GM10248 (cell line): ENCODE data around the gene LMO7.

Experiments
- CTCF ChIA-PET: fragments of 300-600 bp; sonication (Branson Sonifier 250); formaldehyde crosslinking; extraction: SDS; loops from one replicate; lab custom pipeline; 2021; ENCODE audit warnings: antibody characterized with exemption; lab: Yijun Ruan, JAX
- POLR2A ChIA-PET: fragments of 350-650 bp; sonication (Branson Sonifier 250); formaldehyde crosslinking; extraction: SDS; loops from one replicate; lab custom pipeline; 2020; ENCODE audit warnings: antibody characterized with exemption; lab: Yijun Ruan, JAX
- DNase-seq: peaks from one replicate; pipeline ENCODE4 v3.0.0; 2012; ENCODE audit errors: extremely low spot score
- TF ChIP-seq, protein P1 (sequence below): IDR thresholded peaks from 2 replicates; pipeline ENCODE4 v1.5.1; 2012; ENCODE audit warnings: mild to moderate bottlenecking, low read depth; ENCODE audit errors: extremely low read depth, missing control alignments, control extremely low read depth

Gene LMO7

DNA sequence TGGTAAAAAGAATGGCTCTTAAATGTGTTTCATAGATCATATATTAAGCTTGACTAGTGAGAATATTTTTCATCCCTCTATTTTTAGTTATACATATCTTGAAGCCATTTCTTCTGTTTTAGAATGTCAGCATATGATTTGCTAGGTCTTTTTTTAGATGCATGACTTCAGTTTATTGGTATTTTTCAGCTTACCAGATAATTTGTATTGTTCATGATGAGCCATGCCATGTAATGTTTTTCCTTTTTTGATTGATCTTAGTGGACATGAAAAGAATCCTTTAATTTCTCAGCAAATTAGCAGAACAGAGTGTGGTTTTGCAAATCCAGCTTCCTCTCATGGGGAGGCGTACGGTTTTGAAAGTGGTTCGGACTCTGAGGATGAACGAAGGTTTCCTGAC is 168.5 kb downstream of the LMO7 start:
- no peak for DNase-seq
- CTCF ChIA-PET = interaction anchor here (1.2 kb wide), 1 partner anchor 47 kb away, joined by 3 read pairs; no protein-coding TSS in a partner anchor
- POLR2A ChIA-PET = no interaction called here
- TF ChIP-seq, protein P1, sequence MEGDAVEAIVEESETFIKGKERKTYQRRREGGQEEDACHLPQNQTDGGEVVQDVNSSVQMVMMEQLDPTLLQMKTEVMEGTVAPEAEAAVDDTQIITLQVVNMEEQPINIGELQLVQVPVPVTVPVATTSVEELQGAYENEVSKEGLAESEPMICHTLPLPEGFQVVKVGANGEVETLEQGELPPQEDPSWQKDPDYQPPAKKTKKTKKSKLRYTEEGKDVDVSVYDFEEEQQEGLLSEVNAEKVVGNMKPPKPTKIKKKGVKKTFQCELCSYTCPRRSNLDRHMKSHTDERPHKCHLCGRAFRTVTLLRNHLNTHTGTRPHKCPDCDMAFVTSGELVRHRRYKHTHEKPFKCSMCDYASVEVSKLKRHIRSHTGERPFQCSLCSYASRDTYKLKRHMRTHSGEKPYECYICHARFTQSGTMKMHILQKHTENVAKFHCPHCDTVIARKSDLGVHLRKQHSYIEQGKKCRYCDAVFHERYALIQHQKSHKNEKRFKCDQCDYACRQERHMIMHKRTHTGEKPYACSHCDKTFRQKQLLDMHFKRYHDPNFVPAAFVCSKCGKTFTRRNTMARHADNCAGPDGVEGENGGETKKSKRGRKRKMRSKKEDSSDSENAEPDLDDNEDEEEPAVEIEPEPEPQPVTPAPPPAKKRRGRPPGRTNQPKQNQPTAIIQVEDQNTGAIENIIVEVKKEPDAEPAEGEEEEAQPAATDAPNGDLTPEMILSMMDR = no peak

DNA sequence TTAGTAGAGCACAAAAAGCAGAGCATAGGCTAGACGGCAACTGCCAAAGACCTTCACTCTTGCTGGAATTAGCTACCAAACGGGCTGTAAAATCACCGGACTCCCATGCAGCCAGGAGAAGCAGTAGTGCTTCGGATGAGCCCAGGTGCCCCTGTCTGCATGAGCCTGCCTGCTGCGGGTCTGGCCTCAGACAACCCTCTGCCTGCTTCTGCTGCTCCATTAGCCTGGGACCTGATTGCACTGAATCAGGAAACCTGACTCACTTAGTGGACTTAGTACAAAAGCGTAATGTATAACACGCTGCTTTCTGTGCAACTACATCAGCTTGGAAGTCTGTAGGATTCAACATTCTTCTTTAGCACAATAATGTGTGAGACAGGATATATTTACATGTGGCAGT is 170.0 kb downstream of the LMO7 start:
- CTCF ChIA-PET = interaction anchor here (1.4 kb wide), 1 partner anchor 15 kb away, joined by 4 read pairs; no protein-coding TSS in a partner anchor
- no peak for DNase-seq
- POLR2A ChIA-PET = no interaction called here
- TF ChIP-seq, protein P1 = no peak

DNA sequence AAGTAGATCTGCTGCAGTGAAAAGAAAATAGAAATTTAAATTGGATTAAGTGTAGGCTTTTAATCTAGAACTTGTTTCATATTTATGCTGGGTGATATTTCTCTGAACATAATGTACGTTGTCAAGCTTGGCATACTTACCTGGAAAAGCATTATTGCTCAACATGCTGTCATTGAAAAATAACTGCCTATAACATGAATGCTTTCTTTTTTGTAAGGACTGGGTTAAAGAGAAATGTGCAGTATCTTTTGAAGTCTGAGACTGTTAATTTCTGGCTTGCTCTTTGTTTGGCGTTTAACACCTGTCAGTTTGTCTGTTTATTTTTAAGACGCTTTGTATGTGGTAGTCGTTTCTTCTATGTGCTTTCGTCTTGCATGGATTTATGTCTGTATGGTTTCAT is 175.2 kb downstream of the LMO7 start:
- no peak for DNase-seq
- TF ChIP-seq, protein P1 = no peak
- ChIA-PET POLR2A (no interaction called here), CTCF (interaction anchor here (0.8 to 3.0 kb wide), 5 partner anchors 10 to 116 kb away, joined by 3 to 15 read pairs (median 6); no protein-coding TSS in a partner anchor)

DNA sequence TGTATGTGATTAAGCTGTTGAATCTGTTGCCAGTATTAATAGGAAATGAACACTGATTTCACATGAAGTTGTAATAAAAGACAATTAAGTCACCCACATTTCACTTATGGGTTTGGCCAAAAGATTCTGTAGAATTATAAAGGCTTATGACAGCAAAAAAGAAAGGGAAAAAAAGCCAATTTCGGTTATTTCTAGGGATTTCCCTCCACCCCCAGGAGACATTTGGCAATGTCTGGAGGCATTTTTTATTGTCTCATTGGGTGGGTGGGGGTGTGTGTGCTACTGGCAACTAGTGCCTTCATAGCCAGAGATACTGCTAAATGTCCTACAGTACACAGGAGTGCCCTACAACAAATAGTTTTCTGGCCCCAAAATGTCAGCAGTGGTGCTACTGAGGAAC is 175.7 kb downstream of the LMO7 start:
- CTCF ChIA-PET = no interaction called here
- POLR2A ChIA-PET = no interaction called here

DNA sequence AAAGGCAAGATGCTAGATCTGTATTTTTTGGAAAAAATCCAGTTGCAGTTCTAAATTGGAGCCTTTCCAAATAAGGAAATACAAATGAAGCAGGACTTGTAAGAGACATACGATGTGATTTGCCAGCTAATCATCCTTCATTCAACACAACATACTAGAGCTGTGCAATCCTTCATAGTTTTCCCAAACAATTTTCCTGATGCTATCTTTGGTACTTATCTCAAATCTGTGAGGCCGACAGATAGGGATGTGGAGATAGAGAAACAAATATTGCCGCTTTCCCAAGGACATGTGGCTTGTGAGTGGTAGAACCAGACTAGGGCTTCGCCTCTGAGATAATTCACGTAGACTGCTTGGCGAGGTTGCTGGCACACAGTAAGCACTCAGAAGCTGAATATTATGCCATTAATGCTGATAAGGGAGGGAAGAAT is 176.6 kb downstream of the LMO7 start:
- ChIA-PET POLR2A (no interaction called here), CTCF (interaction anchor here (1.3 kb wide), 1 partner anchor 52 kb away, joined by 5 read pairs; no protein-coding TSS in a partner anchor)

More for the DNA sequence above, 175.7 kb downstream of the LMO7 start:
- no peak for DNase-seq
- TF ChIP-seq, protein P1 = no peak

DNA sequence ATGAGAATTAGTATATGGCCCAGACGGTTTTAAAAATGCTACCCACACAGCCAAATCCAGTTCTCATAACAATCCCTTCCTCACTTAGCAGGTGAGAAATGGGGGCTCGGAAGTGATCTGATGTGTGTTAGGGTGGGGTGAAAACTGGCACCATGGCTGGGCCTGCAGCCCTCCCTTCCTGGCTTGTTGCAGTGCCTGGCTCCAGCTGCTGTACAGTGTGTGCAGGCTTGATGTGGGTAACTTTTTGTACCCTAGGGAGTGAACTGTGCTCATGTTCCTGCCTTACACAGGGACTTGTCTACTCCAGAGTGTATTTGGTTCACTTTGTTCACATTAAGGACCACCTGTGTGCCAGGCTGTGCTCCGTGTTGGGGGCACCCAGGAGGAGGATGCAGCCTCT is 177.2 kb downstream of the LMO7 start:
- CTCF ChIA-PET = interaction anchor here (1.3 kb wide), 1 partner anchor 53 kb away, joined by 5 read pairs; no protein-coding TSS in a partner anchor

More for the DNA sequence above, 176.6 kb downstream of the LMO7 start:
- no peak for DNase-seq
- TF ChIP-seq, protein P1 = no peak

More for the DNA sequence above, 177.2 kb downstream of the LMO7 start:
- TF ChIP-seq, protein P1 = no peak
- no peak for DNase-seq
- POLR2A ChIA-PET = no interaction called here
